Mesendoderm (in vitro differentiated cells): Measurements from ENCODE around the gene BLOC1S6.
A peak's percentile ranks its signal among the peaks of the same experiment; 100 is the strongest.

ENCODE experiments used
- DNase-seq: peaks from one replicate; pipeline ENCODE4 v3.0.0; 2013
- H2AK5ac ChIP-seq: 2 replicates; pipeline ENCODE4 v1.6.1; 2013; ENCODE audit warnings: low read length, inconsistent platforms
- H2BK120ac ChIP-seq: 2 replicates; pipeline ENCODE4 v1.6.1; 2013; ENCODE audit warnings: low read depth, mild to moderate bottlenecking, low read length, moderate library complexity, mixed read lengths
- H2BK15ac ChIP-seq: replicated peaks from 2 replicates; pipeline ENCODE4 v1.6.1; 2013; ENCODE audit warnings: low read depth, mild to moderate bottlenecking, moderate library complexity
- H2BK5ac ChIP-seq: 2 replicates; pipeline ENCODE4 v1.6.1; 2013; ENCODE audit warnings: low read length, inconsistent platforms
- H3K18ac ChIP-seq: 2 replicates; pipeline ENCODE4 v1.6.1; 2013; ENCODE audit warnings: mild to moderate bottlenecking, low read length, mixed read lengths
- H3K23ac ChIP-seq: one replicate; pipeline ENCODE4 v1.6.1; 2013; ENCODE audit warnings: low read length
- H3K27ac ChIP-seq: 2 replicates; pipeline ENCODE4 v1.5.1; 2013; ENCODE audit warnings: low read depth, mild to moderate bottlenecking, inconsistent platforms, low read length, moderate library complexity
- H3K27me3 ChIP-seq: 2 replicates; pipeline ENCODE4 v1.6.1; 2013; ENCODE audit warnings: low read length, control low read depth, mild to moderate bottlenecking, inconsistent platforms; ENCODE audit not compliant: insufficient read depth, poor library complexity
- H3K36me3 ChIP-seq: 2 replicates; pipeline ENCODE4 v1.6.1; 2013; ENCODE audit warnings: low read length, inconsistent platforms; ENCODE audit not compliant: control insufficient read depth, insufficient read depth
- H3K4ac ChIP-seq: one replicate; pipeline ENCODE4 v1.6.1; 2013; ENCODE audit warnings: low read depth, mild to moderate bottlenecking, low read length, moderate library complexity
- H3K4me1 ChIP-seq: 2 replicates; pipeline ENCODE4 v1.6.1; 2013; ENCODE audit warnings: low read depth, low read length, inconsistent platforms; ENCODE audit not compliant: control insufficient read depth
- H3K4me2 ChIP-seq: 2 replicates; pipeline ENCODE4 v1.6.1; 2013; ENCODE audit warnings: low read length
- H3K4me3 ChIP-seq: 2 replicates; pipeline ENCODE4 v1.5.1; 2013; ENCODE audit warnings: mild to moderate bottlenecking, low read length
- H3K56ac ChIP-seq: one replicate; pipeline ENCODE4 v1.6.1; 2013; ENCODE audit warnings: low read length
- H3K79me1 ChIP-seq: 2 replicates; pipeline ENCODE4 v1.6.1; 2013; ENCODE audit warnings: low read length, inconsistent platforms
- H3K79me2 ChIP-seq: 2 replicates; pipeline ENCODE4 v1.6.1; 2013; ENCODE audit warnings: mild to moderate bottlenecking, low read length; ENCODE audit not compliant: control insufficient read depth, insufficient read depth
- H3K9ac ChIP-seq: 2 replicates; pipeline ENCODE4 v1.6.1; 2013; ENCODE audit warnings: low read length, inconsistent platforms
- H4K5ac ChIP-seq: one replicate; pipeline ENCODE4 v1.6.1; 2013; ENCODE audit warnings: low read length
- H4K8ac ChIP-seq: one replicate; pipeline ENCODE4 v1.6.1; 2013; ENCODE audit warnings: low read depth, mild to moderate bottlenecking, control low read depth, low read length, moderate library complexity
- WGBS: extraction: QIAGEN DNeasy Blood & Tissue Kit; methylation state at CpG from one replicate; pipeline ENCODE4 v1.1.7; 2013; ENCODE audit warnings: low lambda C conversion rate, missing lambda C conversion rate; ENCODE audit not compliant: insufficient coverage; ENCODE audit errors: extremely low coverage; 5-methylcytosine and 5-hydroxymethylcytosine counted together

BLOC1S6 gene

DNA sequence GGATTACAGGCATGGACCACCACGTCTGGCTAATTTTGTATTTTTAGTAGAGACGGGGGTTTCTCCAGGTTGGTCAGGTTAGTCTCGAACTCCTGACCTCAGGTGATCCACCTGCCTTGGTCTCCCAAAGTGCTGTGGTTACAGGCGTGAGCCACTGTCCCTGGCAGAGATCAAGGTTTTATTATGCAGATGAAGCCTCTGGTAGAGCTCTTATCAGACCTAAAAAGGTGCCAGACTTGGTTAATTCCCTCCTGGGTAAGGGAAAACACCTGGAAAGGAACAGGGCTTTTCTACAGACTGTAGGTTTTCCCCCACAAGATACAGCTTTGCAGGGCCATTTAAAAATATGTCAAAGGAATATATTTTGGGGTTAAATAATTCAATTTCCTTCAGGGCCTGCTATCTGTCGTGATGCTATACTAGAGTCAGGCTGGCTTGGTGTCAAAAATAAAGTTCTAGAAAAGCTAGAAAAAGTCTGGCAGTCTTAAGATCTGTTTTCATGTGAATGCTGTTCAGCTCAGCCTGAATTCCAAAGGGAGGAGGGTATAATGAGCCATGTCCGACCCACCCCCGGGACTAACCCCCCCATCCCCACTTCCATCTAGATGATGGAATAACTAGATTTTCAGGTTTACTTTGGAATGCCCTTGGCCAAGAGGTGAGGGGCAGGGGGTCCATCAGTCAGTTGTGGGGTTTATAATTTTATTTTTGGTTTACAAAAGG lies 1.9 kb upstream of the BLOC1S6 start:
- Histone ChIP-seq H3K4me3 (no peak overlapping the region), H2AK5ac (no peak overlapping the region), H3K18ac (no peak overlapping the region), H4K8ac (no peak overlapping the region), H3K27ac (peak overlapping the region; percentile 60), H3K4me1 (peaks cover 4% of the 10 kb centered on the region), H3K4ac (peak overlapping the region; percentile 86), H3K4me2 (no peak overlapping the region), H3K9ac (no peak overlapping the region), H2BK120ac (peak overlapping the region; percentile 4), H2BK5ac (peak overlapping the region; percentile 17), H2BK15ac (no peak overlapping the region), H3K23ac (no peak overlapping the region), H4K5ac (no peak overlapping the region), H3K79me1 (peaks cover 14% of the 10 kb centered on the region), H3K79me2 (peaks cover 18% of the 10 kb centered on the region), H3K56ac (peak overlapping the region; percentile 96), H3K27me3 (no peaks in the 10 kb centered on the region), H3K36me3 (no peaks in the 10 kb centered on the region)
- no CpG with 5 or more reads among the region's 7 CpGs for WGBS
- peak; percentile 87 for DNase-seq

DNA sequence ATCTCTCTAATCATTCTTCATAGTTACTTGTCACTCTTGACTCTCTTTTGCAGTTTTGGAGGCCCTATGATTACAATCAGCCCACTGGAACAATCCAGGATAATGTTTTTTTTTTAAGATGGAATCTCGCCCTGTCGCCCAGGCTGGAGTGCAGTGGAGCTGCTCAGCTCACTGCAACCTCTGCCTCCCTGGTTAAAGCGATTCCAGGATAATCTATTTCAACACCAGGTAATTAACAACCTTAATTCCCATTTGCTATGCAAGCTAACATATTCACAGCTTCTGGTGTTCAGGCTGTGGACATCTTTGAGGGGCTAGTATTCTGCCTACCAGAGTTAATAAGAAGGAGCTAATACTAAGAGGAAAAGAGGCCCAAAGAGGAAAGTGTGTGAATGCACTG lies 1.1 kb upstream of the BLOC1S6 start:
- no peak overlapping the region for H2BK120ac ChIP-seq
- H3K18ac ChIP-seq: peak overlapping the region; percentile 86
- no peaks in the 10 kb centered on the region for H3K36me3 ChIP-seq
- H3K79me1 ChIP-seq: peaks cover 14% of the 10 kb centered on the region
- H3K56ac ChIP-seq: peak overlapping the region; percentile 96
- no peak overlapping the region for H3K4me2 ChIP-seq
- no peaks in the 10 kb centered on the region for H3K27me3 ChIP-seq
- no peak overlapping the region for H3K4me3 ChIP-seq
- H3K4ac ChIP-seq: no peak overlapping the region
- no peak overlapping the region for H4K5ac ChIP-seq
- no CpG with 5 or more reads among the region's 3 CpGs for WGBS
- H3K9ac ChIP-seq: peak overlapping the region; percentile 95
- peak overlapping the region; percentile 29 for H2AK5ac ChIP-seq
- peak overlapping the region; percentile 58 for H3K27ac ChIP-seq
- H2BK15ac ChIP-seq: peak overlapping the region; percentile 25
- H3K4me1 ChIP-seq: peaks cover 4% of the 10 kb centered on the region
- H3K79me2 ChIP-seq: peaks cover 21% of the 10 kb centered on the region
- H3K23ac ChIP-seq: no peak overlapping the region
- DNase-seq: peak; percentile 21
- no peak overlapping the region for H4K8ac ChIP-seq
- H2BK5ac ChIP-seq: peak overlapping the region; percentile 48

- H3K4me1 ChIP-seq: peaks cover 4% of the 10 kb centered on the region
- peak overlapping the region; percentile 87 for H3K4me3 ChIP-seq
- no peaks in the 10 kb centered on the region for H3K36me3 ChIP-seq
- peak overlapping the region; percentile 96 for H4K8ac ChIP-seq
- peak; percentile 14 for DNase-seq
- H2AK5ac ChIP-seq: peak overlapping the region; percentile 85
- peak overlapping the region; percentile 86 for H3K18ac ChIP-seq
- peak overlapping the region; percentile 83 for H3K4ac ChIP-seq
- H2BK5ac ChIP-seq: peak overlapping the region; percentile 87
- H4K5ac ChIP-seq: peak overlapping the region; percentile 97
- H2BK15ac ChIP-seq: no peak overlapping the region
- peak overlapping the region; percentile 96 for H3K56ac ChIP-seq
- peak overlapping the region; percentile 85 for H3K4me2 ChIP-seq
- no CpG with 5 or more reads among the region's 14 CpGs for WGBS
- peak overlapping the region; percentile 73 for H3K23ac ChIP-seq
- peaks cover 23% of the 10 kb centered on the region for H3K79me2 ChIP-seq
- peak overlapping the region; percentile 45 for H2BK120ac ChIP-seq
- H3K27me3 ChIP-seq: no peaks in the 10 kb centered on the region
- H3K27ac ChIP-seq: peak overlapping the region; percentile 58
- peaks cover 14% of the 10 kb centered on the region for H3K79me1 ChIP-seq
- peak overlapping the region; percentile 95 for H3K9ac ChIP-seq
Observed at GRCh38 chr15:45586601-45587094, 531 bp upstream of the BLOC1S6 start.

DNA sequence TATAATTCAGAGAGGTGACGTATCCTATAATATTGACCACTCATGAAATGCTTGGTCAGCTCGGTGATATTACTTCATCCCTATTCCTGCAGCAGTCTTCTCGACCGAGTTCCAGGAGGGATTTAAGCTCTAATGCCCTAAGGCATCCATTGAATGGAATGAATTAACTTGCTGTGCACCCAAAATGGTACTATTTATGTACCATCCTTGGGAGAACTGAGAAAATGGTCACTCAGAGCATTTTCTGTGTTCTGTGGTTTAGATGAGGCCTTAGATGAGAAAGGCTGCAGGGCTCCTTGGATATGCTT lies 638 bp downstream of the BLOC1S6 start:
- no peak overlapping the region for H4K5ac ChIP-seq
- H3K9ac ChIP-seq: peak overlapping the region; percentile 95
- no peak overlapping the region for H2BK120ac ChIP-seq
- peaks cover 23% of the 10 kb centered on the region for H3K79me2 ChIP-seq
- no peak overlapping the region for H3K18ac ChIP-seq
- no peaks in the 10 kb centered on the region for H3K27me3 ChIP-seq
- no peak overlapping the region for H3K27ac ChIP-seq
- H3K4ac ChIP-seq: peak overlapping the region; percentile 19
- peak overlapping the region; percentile 85 for H3K4me2 ChIP-seq
- H3K56ac ChIP-seq: peak overlapping the region; percentile 96
- no peak overlapping the region for H2BK15ac ChIP-seq
- no peak overlapping the region for H2AK5ac ChIP-seq
- H3K79me1 ChIP-seq: peaks cover 16% of the 10 kb centered on the region
- H3K4me1 ChIP-seq: peaks cover 4% of the 10 kb centered on the region
- H4K8ac ChIP-seq: no peak overlapping the region
- DNase-seq: no peak
- H2BK5ac ChIP-seq: no peak overlapping the region
- H3K4me3 ChIP-seq: peak overlapping the region; percentile 87
- no peak overlapping the region for H3K23ac ChIP-seq
- H3K36me3 ChIP-seq: no peaks in the 10 kb centered on the region
- WGBS: no CpG with 5 or more reads among the region's 4 CpGs

- Histone ChIP-seq H3K79me1 (peaks cover 16% of the 10 kb centered on the region), H2AK5ac (no peak overlapping the region), H3K27ac (no peak overlapping the region), H3K79me2 (peaks cover 23% of the 10 kb centered on the region), H3K4ac (peak overlapping the region; percentile 19), H2BK5ac (no peak overlapping the region), H2BK120ac (no peak overlapping the region), H4K5ac (no peak overlapping the region), H3K23ac (no peak overlapping the region), H3K4me2 (peak overlapping the region; percentile 85), H3K18ac (no peak overlapping the region), H2BK15ac (no peak overlapping the region), H3K56ac (peak overlapping the region; percentile 96), H4K8ac (no peak overlapping the region), H3K9ac (peak overlapping the region; percentile 95), H3K4me3 (peak overlapping the region; percentile 87), H3K36me3 (no peaks in the 10 kb centered on the region), H3K27me3 (no peaks in the 10 kb centered on the region), H3K4me1 (peaks cover 4% of the 10 kb centered on the region)
- no CpG with 5 or more reads among the region's 6 CpGs for WGBS
- no peak for DNase-seq
Observed at GRCh38 chr15:45588219-45588875, 1.2 kb downstream of the BLOC1S6 start.
